WTC11 (cell line): Measurements from ENCODE around the gene MEPCE. TPM values are rescaled to one million over a fixed set of nuclear protein-coding genes. Genes with fewer than 3 reads are reported as not detected.

ENCODE experiments used
- ATAC-seq: fragments of 200-7000 bp; cut with Tn5 transposase; 2 replicates; pipeline ENCODE4 v1.10.0; 2021; ENCODE audit warnings: mild to moderate bottlenecking, moderate library complexity
- CTCF ChIA-PET: fragments of 300-600 bp; sonication (Branson Sonifier 250); formaldehyde crosslinking; loops from one replicate; lab custom pipeline; 2021; ENCODE audit warnings: antibody characterized with exemption; lab: Charles Lee
- POLR2A ChIA-PET: fragments of 350-600 bp; sonication (Branson Sonifier 250); formaldehyde crosslinking; loops from one replicate; lab custom pipeline; 2021; ENCODE audit warnings: antibody characterized with exemption; lab: Charles Lee
- DNase-seq: peaks from one replicate; pipeline ENCODE4 v3.0.0; 2021; ENCODE audit warnings: low spot score
- H3K27ac Mint-ChIP-seq: 2 replicates; pipeline ENCODE4 v1.8.0; 2021; ENCODE audit warnings: mixed read lengths
- H3K27me3 Mint-ChIP-seq: 2 replicates; pipeline ENCODE4 v1.8.0; 2021; ENCODE audit warnings: low read depth, mild to moderate bottlenecking, moderate library complexity, mixed read lengths
- H3K36me3 Mint-ChIP-seq: 2 replicates; pipeline ENCODE4 v1.8.0; 2021; ENCODE audit warnings: mixed read lengths
- H3K4me1 Mint-ChIP-seq: 2 replicates; pipeline ENCODE4 v1.8.0; 2022; ENCODE audit warnings: mixed read lengths
- H3K4me3 Mint-ChIP-seq: 2 replicates; pipeline ENCODE4 v1.8.0; 2021; ENCODE audit warnings: mild to moderate bottlenecking, moderate library complexity, mixed read lengths
- H3K9me3 Mint-ChIP-seq: 2 replicates; pipeline ENCODE4 v1.8.0; 2021; ENCODE audit warnings: mixed read lengths
- CBFB ChIP-seq: sonication (generic); formaldehyde crosslinking; IDR thresholded peaks from 2 replicates; pipeline ENCODE4 v1.8.1; 2022; ENCODE audit warnings: mild to moderate bottlenecking, low read depth, missing genetic modification reagents
- CREM ChIP-seq: sonication (generic); formaldehyde crosslinking; IDR thresholded peaks from 2 replicates; pipeline ENCODE4 v1.8.1; 2022; ENCODE audit warnings: mild to moderate bottlenecking, missing genetic modification reagents, moderate library complexity
- ESRRA ChIP-seq: sonication (generic); formaldehyde crosslinking; IDR thresholded peaks from 2 replicates; pipeline ENCODE4 v1.8.1; 2022; ENCODE audit warnings: mild to moderate bottlenecking, missing genetic modification reagents, borderline replicate concordance
- ETV6 ChIP-seq: sonication (generic); formaldehyde crosslinking; IDR thresholded peaks from 2 replicates; pipeline ENCODE4 v1.8.1; 2022; ENCODE audit warnings: mild to moderate bottlenecking, missing genetic modification reagents
- FOXP1 ChIP-seq: sonication (generic); formaldehyde crosslinking; IDR thresholded peaks from 2 replicates; pipeline ENCODE4 v1.8.0; 2022; ENCODE audit warnings: missing genetic modification reagents, mild to moderate bottlenecking, moderate library complexity, borderline replicate concordance
- GTF2I ChIP-seq: fragments of 250-450 bp; sonication (Bioruptor Pico); conservative IDR thresholded peaks from 2 replicates; pipeline ENCODE4 v1.4.0; 2021; ENCODE audit warnings: mild to moderate bottlenecking
- KAT7 ChIP-seq: sonication (generic); formaldehyde crosslinking; IDR thresholded peaks from 2 replicates; pipeline ENCODE4 v1.8.1; 2023; ENCODE audit warnings: missing genetic modification reagents, mild to moderate bottlenecking, borderline replicate concordance
- RELA ChIP-seq: sonication (generic); formaldehyde crosslinking; IDR thresholded peaks from 2 replicates; pipeline ENCODE4 v1.8.1; 2022; ENCODE audit warnings: missing genetic modification reagents, mild to moderate bottlenecking, borderline replicate concordance
- SP1 ChIP-seq: sonication (generic); formaldehyde crosslinking; conservative IDR thresholded peaks from 2 replicates; pipeline ENCODE4 v1.8.1; 2022; ENCODE audit warnings: missing genetic modification reagents
- TEAD4 ChIP-seq: sonication (generic); formaldehyde crosslinking; IDR thresholded peaks from 2 replicates; pipeline ENCODE4 v1.8.0; 2022; ENCODE audit warnings: mild to moderate bottlenecking, missing genetic modification reagents
- TP53 ChIP-seq: sonication (generic); formaldehyde crosslinking; IDR thresholded peaks from 2 replicates; pipeline ENCODE4 v1.8.1; 2023; ENCODE audit warnings: mild to moderate bottlenecking, missing genetic modification reagents
- ZNF219 ChIP-seq: sonication (generic); formaldehyde crosslinking; IDR thresholded peaks from 2 replicates; pipeline ENCODE4 v1.8.0; 2023; ENCODE audit warnings: missing genetic modification reagents, mild to moderate bottlenecking, borderline replicate concordance
- ZNF532 ChIP-seq: fragments of 250-450 bp; sonication (Bioruptor Pico); IDR thresholded peaks from 2 replicates; pipeline ENCODE4 v1.9.0; 2021; ENCODE audit warnings: mild to moderate bottlenecking, borderline replicate concordance
- total RNA-seq: library from RNA; stranded (reverse); gene quantifications from 3 replicates; pipeline ENCODE4 v1.2.3, GENCODE V29; 2021
- TF ChIP-seq, protein P1 (sequence below): sonication (generic); formaldehyde crosslinking; IDR thresholded peaks from 2 replicates; pipeline ENCODE4 v1.8.0; 2022; ENCODE audit warnings: mild to moderate bottlenecking, missing genetic modification reagents
- TF ChIP-seq, protein P2 (sequence below): fragments of 200-600 bp; IDR thresholded peaks from 2 replicates; pipeline ENCODE4 v1.8.0; 2022; ENCODE audit warnings: antibody characterized with exemption
- TF ChIP-seq, protein P3 (sequence below): sonication (generic); formaldehyde crosslinking; IDR thresholded peaks from 2 replicates; pipeline ENCODE4 v1.8.1; 2023; ENCODE audit warnings: mild to moderate bottlenecking, missing genetic modification reagents, moderate library complexity
- TF ChIP-seq, protein P4 (sequence below): sonication (generic); formaldehyde crosslinking; IDR thresholded peaks from 2 replicates; pipeline ENCODE4 v1.8.0; 2023; ENCODE audit warnings: missing genetic modification reagents, mild to moderate bottlenecking, borderline replicate concordance

The MEPCE gene
- total RNA-seq, 1 experiment from 2014 or later = 41.9 TPM

DNA sequence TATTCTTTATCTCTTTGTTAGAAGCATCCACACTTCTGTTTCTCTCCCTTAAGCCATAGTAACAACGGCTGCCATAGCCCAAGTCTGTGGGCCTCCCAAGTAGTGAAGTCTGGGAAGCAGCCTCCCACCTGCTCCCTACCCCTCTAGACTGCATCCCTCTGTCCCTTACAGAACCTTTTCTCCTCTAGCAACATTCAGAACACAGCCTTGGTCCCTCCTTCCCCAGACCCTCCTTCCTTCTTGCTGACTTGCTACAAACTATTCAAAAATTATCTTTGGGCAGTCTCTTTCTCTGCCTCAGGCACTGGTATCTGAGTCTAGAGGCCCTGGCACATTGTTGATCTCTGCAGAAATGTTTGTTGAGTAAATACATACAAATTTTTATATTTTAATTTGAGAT, 51.8 kb downstream of the MEPCE start (continued):
- no peak for TF ChIP-seq ZNF532 (CRISPR knock-in tag)
- TF ChIP-seq, protein P1, sequence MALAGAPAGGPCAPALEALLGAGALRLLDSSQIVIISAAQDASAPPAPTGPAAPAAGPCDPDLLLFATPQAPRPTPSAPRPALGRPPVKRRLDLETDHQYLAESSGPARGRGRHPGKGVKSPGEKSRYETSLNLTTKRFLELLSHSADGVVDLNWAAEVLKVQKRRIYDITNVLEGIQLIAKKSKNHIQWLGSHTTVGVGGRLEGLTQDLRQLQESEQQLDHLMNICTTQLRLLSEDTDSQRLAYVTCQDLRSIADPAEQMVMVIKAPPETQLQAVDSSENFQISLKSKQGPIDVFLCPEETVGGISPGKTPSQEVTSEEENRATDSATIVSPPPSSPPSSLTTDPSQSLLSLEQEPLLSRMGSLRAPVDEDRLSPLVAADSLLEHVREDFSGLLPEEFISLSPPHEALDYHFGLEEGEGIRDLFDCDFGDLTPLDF (CRISPR knock-in tag) = no peak

GRCh38 chr7:100482728-100483089, 53.1 kb downstream of the MEPCE start:
- TF ChIP-seq FOXP1 = no peak
- peak; percentile 71; the same call in 1 of the 2 replicates for TF ChIP-seq GTF2I (CRISPR knock-in tag)
- ATAC-seq (no peak), DNase-seq (no peak)
- Mint-ChIP-seq H3K36me3 (no peaks in the 10 kb centered on the region), H3K27me3 (no peaks in the 10 kb centered on the region), H3K4me1 (peaks cover 30% of the 10 kb centered on the region), H3K27ac (no peak overlapping the region; the same call in 1 of the 2 replicates), H3K9me3 (no peaks in the 10 kb centered on the region), H3K4me3 (peak overlapping the region; percentile 86)
- POLR2A ChIA-PET = interaction anchor here (0.5 to 0.8 kb wide), 2 partner anchors 77 to 178 kb away, joined by 3 read pairs; no protein-coding TSS in a partner anchor
- CTCF ChIA-PET = interaction anchor here (0.6 to 7.3 kb wide), 15 partner anchors 10 to 386 kb away, joined by 3 to 82 read pairs (median 5); partner anchors contain the start of genes AGFG2, FBXO24, LRCH4 and MOSPD3

GRCh38 chr7:100483090-100483721, 53.6 kb downstream of the MEPCE start:
- DNase-seq (peak; percentile 83), ATAC-seq (peak; percentile 58)
- Mint-ChIP-seq H3K4me1 (peaks cover 30% of the 10 kb centered on the region), H3K4me3 (peak overlapping the region; percentile 86), H3K27ac (no peak overlapping the region), H3K36me3 (no peaks in the 10 kb centered on the region), H3K9me3 (no peaks in the 10 kb centered on the region), H3K27me3 (no peaks in the 10 kb centered on the region)
- ChIA-PET POLR2A (interaction anchor here (0.5 to 0.8 kb wide), 4 partner anchors 76 to 344 kb away, joined by 3 to 4 read pairs (median 3); partner anchors contain the start of genes EPHB4, FBXO24 and LRCH4), CTCF (interaction anchor here (0.7 to 7.3 kb wide), 19 partner anchors 11 to 243 kb away, joined by 3 to 82 read pairs (median 5); partner anchors contain the start of genes AGFG2, FBXO24, LRCH4 and MOSPD3)
- TF ChIP-seq ETV6 (CRISPR knock-in tag) = peak; percentile 28; the same call in 1 of the 2 replicates
- TF ChIP-seq, protein P2, sequence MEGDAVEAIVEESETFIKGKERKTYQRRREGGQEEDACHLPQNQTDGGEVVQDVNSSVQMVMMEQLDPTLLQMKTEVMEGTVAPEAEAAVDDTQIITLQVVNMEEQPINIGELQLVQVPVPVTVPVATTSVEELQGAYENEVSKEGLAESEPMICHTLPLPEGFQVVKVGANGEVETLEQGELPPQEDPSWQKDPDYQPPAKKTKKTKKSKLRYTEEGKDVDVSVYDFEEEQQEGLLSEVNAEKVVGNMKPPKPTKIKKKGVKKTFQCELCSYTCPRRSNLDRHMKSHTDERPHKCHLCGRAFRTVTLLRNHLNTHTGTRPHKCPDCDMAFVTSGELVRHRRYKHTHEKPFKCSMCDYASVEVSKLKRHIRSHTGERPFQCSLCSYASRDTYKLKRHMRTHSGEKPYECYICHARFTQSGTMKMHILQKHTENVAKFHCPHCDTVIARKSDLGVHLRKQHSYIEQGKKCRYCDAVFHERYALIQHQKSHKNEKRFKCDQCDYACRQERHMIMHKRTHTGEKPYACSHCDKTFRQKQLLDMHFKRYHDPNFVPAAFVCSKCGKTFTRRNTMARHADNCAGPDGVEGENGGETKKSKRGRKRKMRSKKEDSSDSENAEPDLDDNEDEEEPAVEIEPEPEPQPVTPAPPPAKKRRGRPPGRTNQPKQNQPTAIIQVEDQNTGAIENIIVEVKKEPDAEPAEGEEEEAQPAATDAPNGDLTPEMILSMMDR = peak; percentile 89
- peak; percentile 64; the same call in 1 of the 2 replicates for TF ChIP-seq FOXP1
- 0 out of 2 replicates have a peak, but pooled peaks have one; percentile 41 for TF ChIP-seq TP53 (CRISPR knock-in tag)
- peak; percentile 83 for TF ChIP-seq SP1
- TF ChIP-seq CREM (CRISPR knock-in tag) = peak; percentile 47; the same call in 1 of the 2 replicates
- TF ChIP-seq ESRRA (CRISPR knock-in tag) = 0 out of 2 replicates have a peak, but pooled peaks have one; percentile 32
- TF ChIP-seq, protein P3, sequence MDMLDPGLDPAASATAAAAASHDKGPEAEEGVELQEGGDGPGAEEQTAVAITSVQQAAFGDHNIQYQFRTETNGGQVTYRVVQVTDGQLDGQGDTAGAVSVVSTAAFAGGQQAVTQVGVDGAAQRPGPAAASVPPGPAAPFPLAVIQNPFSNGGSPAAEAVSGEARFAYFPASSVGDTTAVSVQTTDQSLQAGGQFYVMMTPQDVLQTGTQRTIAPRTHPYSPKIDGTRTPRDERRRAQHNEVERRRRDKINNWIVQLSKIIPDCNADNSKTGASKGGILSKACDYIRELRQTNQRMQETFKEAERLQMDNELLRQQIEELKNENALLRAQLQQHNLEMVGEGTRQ = 0 out of 2 replicates have a peak, but pooled peaks have one; percentile 18
- TF ChIP-seq RELA (CRISPR knock-in tag) = peak; percentile 14; the same call in 1 of the 2 replicates
- TF ChIP-seq, protein P4, sequence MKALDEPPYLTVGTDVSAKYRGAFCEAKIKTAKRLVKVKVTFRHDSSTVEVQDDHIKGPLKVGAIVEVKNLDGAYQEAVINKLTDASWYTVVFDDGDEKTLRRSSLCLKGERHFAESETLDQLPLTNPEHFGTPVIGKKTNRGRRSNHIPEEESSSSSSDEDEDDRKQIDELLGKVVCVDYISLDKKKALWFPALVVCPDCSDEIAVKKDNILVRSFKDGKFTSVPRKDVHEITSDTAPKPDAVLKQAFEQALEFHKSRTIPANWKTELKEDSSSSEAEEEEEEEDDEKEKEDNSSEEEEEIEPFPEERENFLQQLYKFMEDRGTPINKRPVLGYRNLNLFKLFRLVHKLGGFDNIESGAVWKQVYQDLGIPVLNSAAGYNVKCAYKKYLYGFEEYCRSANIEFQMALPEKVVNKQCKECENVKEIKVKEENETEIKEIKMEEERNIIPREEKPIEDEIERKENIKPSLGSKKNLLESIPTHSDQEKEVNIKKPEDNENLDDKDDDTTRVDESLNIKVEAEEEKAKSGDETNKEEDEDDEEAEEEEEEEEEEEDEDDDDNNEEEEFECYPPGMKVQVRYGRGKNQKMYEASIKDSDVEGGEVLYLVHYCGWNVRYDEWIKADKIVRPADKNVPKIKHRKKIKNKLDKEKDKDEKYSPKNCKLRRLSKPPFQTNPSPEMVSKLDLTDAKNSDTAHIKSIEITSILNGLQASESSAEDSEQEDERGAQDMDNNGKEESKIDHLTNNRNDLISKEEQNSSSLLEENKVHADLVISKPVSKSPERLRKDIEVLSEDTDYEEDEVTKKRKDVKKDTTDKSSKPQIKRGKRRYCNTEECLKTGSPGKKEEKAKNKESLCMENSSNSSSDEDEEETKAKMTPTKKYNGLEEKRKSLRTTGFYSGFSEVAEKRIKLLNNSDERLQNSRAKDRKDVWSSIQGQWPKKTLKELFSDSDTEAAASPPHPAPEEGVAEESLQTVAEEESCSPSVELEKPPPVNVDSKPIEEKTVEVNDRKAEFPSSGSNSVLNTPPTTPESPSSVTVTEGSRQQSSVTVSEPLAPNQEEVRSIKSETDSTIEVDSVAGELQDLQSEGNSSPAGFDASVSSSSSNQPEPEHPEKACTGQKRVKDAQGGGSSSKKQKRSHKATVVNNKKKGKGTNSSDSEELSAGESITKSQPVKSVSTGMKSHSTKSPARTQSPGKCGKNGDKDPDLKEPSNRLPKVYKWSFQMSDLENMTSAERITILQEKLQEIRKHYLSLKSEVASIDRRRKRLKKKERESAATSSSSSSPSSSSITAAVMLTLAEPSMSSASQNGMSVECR (CRISPR knock-in tag) = no peak
- TF ChIP-seq TEAD4 (CRISPR knock-in tag) = no peak
- peak; percentile 26; the same call in 1 of the 2 replicates for TF ChIP-seq KAT7 (CRISPR knock-in tag)
- peak; percentile 28; the same call in 1 of the 2 replicates for TF ChIP-seq CBFB (CRISPR knock-in tag)
- 0 out of 2 replicates have a peak, but pooled peaks have one; percentile 34 for TF ChIP-seq ZNF219 (CRISPR knock-in tag)
